NOMO-1 treated with dmso at 0.1 percent for 144 hours (cell line): Measurements from ENCODE around the gene RNF31.

Experiments used
- DNase-seq: peaks from one replicate; lab custom pipeline; 2025; ENCODE audit not compliant: unreplicated experiment; lab: John Stamatoyannopoulos, UW

Gene RNF31

GRCh38 chr14:24159777-24160498 is 12.6 kb downstream of the RNF31 start:
- no peak for DNase-seq

DNA sequence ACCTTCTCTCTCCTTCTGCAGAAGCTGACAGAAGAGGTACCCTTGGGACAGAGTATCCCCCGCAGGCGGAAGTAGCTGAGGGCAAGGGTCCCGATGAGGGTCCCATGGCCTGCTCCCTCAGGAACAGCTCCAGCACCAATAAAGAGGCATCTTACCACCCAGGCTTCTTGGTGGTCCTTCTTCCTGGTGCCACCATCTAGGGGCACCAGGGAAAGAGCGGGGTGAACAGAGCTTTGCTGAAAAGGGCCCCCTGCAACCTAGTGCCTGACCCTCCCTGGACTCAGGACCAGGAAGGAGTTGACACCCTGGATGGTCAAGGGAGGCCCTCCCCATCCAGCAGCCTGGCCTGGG is 13.2 kb downstream of the RNF31 start:
- no peak for DNase-seq

DNA sequence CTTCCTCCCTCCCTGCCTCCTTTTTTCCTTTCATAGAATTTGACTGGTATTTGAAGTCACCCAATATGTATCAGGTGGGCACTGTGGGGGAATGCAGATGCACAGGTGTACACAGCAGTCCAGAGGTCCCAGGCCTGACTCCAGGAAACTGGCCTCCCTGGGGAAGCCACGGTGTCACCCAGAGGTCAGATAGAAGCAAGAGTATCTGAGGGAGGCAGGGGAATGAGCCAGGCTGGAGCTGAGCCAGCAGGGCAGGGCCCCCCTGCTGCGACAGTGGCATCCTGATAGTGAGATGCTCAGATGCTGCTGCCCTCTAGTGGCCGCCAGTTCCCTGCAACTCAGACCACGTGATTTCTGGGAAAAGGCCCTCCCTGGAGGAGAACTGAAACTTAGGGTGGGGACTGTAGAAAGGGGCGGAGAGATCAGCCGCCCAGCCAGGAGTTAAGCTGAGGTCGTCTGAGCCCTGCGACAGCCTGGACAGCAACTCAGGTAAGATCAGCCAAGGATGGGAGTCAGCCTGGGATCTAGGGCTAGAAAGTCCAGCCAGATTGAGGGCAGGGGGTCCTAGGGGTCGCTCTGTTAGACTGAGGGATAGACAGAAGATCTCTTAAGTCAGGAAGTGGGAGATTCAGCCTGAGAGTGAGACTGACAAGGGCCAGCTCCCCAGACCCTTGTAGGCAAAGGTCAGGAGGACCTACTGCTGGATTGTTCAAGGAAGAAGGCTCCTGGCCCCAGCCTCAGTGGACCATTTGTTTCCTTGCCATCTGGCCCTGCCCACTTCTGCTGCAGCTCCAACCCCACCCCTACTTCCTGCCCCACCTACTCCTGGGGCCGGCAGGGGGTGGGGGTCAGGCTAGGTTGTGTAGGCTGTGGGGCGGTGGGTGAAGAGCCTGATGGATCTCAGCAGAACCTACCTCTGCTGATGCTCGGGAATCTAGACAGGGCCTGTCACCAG is 13.8 kb downstream of the RNF31 start, which contains the start of gene IRF9:
Gene IRF9, plus strand, starts transcription at position 416 of the 955 bp plus-strand sequence. CDS start 880 bp downstream, outside the sequence.
- peak; percentile 96 for DNase-seq

DNA sequence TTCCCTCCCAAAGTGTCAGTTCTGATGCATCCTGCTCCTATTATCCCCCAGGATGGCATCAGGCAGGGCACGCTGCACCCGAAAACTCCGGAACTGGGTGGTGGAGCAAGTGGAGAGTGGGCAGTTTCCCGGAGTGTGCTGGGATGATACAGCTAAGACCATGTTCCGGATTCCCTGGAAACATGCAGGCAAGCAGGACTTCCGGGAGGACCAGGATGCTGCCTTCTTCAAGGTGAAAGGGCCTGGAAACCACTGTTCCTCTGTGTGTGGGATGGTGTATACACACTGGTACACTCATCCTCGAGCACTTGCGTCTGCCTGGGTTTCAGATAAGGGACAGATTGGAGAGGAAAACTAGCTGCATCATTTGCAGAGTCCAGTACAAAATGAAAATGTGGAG is 14.8 kb downstream of the RNF31 start:
- no peak for DNase-seq

GRCh38 chr14:24164518-24164991 is 17.3 kb downstream of the RNF31 start:
- no peak for DNase-seq

- no peak for DNase-seq
Observed at GRCh38 chr14:24165785-24166184, 18.5 kb downstream of the RNF31 start.

GRCh38 chr14:24167469-24168114 is 20.3 kb downstream of the RNF31 start:
- no peak for DNase-seq

DNA sequence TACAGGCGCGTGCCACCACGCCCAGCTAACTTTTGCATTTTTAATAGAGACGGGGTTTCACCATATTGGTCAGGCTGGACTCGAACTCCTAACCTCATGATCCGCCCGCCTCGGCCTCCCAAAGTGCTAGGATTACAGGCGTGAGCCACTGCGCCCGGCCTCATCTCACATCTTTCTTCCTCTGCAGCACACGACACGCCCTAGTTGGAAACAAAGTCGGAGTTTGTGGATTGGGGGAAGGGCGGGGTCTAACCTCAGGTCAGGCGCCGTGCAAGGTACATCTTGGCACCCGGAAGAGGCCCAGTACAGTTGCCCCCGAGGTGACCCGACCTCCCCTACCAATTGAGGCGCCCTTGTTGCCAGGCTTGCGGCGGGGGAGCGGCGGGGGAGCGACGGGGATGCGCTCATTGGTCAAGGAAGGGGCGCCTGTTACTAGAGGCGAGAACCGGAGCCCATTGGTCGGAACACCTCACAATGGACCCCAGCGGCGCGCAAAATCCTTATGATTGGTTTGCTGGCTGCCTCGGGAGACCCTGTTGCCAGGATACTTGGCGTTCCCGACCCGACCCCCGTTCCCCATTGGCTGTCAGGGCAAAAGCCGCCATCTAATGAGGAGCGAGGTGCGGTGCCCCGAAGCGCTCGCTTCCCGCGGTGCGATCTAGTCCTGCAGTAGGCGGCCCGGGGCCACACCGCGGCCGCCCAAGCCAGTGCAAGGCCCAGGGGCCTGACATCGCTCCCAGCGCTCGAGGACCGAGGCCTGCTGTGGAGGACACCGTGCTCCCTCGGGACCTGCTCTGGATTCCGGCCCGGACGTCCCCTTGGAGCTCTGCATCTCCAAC is 24.3 kb downstream of the RNF31 start, which contains the start of gene REC8:
Gene REC8, plus strand, starts transcription at position 659 of the 839 bp plus-strand sequence. CDS start 473 bp downstream, outside the sequence.
- no peak for DNase-seq

- no peak for DNase-seq
Observed at GRCh38 chr14:24172261-24172860, 25.1 kb downstream of the RNF31 start.

- DNase-seq: no peak
Observed at GRCh38 chr14:24172871-24173281, 25.6 kb downstream of the RNF31 start.

DNA sequence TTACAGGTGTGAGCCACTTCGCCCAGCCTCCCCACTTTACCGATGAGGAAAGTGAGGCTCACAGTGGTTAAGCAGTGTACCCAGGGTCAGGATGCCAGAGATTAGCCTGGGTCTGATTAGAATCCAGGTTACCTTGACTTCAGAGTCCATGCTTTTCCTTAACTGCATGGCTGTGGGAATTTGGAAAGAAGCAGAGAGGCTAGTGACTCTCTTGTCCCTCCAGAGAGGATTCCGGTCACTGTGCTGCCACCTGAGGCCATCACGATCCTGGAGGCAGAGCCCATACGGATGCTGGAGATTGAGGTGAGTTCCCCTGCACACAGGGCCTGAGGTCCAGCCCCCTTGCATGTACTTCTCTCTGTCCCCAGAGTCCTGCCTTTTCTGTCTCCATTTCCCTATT is 29.3 kb downstream of the RNF31 start:
- DNase-seq: no peak

DNA sequence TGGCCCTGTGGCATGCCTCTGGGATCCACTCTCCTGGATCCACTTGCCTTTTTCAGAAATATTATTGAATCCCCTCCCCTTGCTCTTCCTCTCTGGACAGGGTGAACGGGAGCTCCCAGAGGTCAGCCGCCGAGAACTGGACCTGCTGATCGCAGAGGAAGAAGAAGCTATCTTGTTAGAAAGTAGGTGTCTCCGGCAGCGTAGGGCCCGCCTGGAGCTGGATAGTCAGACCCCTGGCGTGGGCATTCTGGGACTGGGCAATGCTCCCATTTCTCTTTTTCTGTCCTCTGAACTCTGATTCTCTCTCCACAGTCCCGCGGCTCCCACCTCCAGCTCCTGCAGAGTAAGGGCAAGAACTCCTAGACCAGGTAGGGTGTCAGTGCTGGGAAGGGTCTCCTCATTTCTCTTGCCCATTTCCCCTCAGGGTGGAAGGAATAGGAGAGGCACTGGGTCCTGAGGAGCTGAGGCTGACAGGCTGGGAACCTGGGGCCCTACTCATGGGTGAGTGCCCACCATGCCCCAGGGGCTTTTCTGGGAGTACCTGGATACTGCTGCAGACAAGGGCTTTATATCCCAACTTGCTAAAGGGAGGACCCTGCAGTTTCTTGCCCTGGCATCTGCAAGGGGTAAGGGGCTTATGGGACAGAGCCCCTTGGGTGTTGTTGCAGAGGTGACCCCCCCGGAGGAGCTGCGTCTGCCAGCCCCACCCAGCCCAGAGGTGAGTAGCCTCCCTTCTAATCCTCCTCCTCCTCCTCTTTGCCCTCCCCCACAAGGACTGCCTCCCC is 29.9 kb downstream of the RNF31 start:
- DNase-seq: no peak

DNA sequence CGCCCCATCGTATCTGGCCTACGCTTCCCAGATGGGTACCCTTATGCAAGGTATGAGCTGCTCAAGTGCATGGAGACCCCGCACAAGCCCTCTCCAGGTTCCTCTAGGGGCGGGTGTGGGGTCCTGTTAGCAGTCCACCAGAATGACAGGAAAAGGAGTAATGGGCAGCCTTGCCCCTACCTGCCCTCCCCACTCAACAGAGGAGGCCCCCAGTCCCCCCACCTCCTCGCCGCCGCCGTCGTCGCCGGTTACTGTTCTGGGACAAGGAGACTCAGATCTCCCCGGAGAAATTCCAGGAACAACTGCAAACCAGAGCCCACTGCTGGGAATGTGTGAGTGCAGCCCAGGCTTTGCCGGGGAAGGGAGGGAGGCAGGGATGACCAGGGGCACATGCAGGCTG is 30.6 kb downstream of the RNF31 start:
- no peak for DNase-seq

GRCh38 chr14:24178399-24179178 is 31.3 kb downstream of the RNF31 start:
- no peak for DNase-seq

DNA sequence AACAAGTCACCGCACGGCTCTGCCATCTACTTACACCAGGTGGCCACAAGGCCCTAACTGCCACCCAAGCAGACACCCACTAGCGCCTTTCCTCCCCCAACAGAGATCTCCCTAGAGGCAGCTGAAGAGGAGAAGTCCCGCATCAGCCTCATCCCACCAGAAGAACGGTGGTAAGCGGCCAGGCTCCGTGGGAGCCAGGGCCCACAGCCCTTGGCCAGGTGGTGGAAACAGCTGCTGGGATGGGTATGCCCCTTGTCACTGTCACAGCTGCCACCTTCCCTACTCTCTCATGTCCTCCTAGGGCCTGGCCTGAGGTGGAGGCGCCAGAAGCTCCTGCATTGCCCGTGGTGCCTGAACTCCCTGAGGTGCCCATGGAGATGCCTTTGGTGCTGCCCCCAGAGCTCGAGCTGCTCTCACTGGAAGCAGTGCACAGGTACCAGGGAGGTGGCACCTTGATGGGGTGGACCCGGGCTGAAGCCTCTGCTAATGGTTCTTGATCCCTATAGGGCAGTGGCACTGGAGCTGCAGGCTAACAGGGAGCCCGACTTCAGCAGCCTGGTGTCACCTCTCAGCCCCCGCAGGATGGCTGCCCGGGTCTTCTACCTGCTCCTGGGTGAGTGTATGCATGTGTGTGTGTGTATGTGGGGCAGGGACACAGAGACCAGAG is 32.1 kb downstream of the RNF31 start:
- DNase-seq: no peak

GRCh38 chr14:24179961-24180796 is 32.9 kb downstream of the RNF31 start:
- no peak for DNase-seq
